Ishikawa (cell line): ENCODE measurements around the gene LPAR3.

Source experiments
- EGR1 ChIP-seq: IDR thresholded peaks from 2 replicates; pipeline ENCODE4 v1.6.1; 2012
- EP300 ChIP-seq: IDR thresholded peaks from 2 replicates; pipeline ENCODE4 v1.6.1; 2012; ENCODE audit warnings: borderline replicate concordance
- FOXM1 ChIP-seq: IDR thresholded peaks from 2 replicates; pipeline ENCODE4 v1.6.1; 2012; ENCODE audit warnings: low read depth, borderline replicate concordance
- TAF1 ChIP-seq: IDR thresholded peaks from 2 replicates; pipeline ENCODE4 v1.6.1; 2012; ENCODE audit warnings: low read depth, mild to moderate bottlenecking
- TF ChIP-seq, protein P1 (sequence below): IDR thresholded peaks from 2 replicates; pipeline ENCODE4 v1.6.1; 2012
- TF ChIP-seq, protein P2 (sequence below): IDR thresholded peaks from 2 replicates; pipeline ENCODE4 v1.6.1; 2012

DNA sequence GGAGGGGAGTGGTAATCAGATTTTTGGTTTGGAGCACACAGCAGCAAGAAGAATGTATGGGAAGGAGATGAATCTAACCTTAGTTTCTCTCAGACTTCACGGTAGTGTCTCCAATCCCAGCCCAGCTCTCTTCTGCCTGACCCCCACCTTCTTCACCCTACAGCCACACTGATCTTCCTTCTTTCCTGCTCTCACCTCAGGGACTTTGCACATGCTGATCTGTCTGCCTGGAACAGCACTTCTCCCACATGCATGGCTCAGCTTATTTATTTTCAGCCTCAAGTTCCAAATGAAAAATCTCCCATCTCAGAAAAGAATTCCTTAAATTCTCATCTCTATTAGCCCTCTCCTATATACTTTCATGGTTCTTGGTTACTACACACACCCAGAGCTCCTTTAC is 48.8 kb upstream of the LPAR3 start:
- TF ChIP-seq EP300 (no peak), FOXM1 (no peak), TAF1 (no peak), EGR1 (no peak)
- TF ChIP-seq, protein P1, sequence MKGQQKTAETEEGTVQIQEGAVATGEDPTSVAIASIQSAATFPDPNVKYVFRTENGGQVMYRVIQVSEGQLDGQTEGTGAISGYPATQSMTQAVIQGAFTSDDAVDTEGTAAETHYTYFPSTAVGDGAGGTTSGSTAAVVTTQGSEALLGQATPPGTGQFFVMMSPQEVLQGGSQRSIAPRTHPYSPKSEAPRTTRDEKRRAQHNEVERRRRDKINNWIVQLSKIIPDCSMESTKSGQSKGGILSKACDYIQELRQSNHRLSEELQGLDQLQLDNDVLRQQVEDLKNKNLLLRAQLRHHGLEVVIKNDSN = no peak
- TF ChIP-seq, protein P2, sequence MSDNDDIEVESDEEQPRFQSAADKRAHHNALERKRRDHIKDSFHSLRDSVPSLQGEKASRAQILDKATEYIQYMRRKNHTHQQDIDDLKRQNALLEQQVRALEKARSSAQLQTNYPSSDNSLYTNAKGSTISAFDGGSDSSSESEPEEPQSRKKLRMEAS = no peak
